DMS153 (cell line): ENCODE measurements around the gene ARAP3.

Experiments
- DNase-seq: peaks from one replicate; lab custom pipeline; 2025; lab: John Stamatoyannopoulos, UW

Gene ARAP3

DNA sequence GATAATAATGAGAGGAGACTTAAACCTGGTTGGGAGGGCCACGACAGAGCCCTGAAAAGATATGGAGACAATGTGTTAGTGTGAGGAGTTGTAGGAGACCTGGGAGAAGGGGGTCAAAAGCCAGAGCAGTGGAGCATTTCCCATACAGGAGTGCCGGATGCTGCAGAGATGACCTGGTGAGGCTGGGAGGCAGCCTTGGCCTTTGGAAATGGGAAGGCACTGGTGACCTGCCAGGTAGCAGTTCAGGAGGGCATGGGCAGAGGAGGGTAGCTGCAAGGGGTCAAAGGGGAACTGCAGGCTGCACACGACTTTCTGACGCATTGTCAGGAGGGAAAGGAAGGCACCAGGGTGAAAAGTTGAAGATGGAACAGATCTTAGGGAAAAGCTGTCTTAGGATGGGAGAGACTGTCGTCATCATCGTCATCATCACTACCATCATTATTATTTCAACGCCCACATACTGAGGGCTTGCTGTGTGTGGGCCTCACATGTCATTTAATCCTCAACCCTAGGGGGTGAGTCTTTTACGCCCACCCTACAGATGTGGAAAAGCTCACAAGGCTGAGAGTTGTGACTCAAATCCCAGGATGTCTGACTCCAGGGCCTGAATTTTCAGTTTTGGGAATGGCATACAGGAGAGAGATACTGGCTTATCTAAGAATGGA is 13.3 kb downstream of the ARAP3 start:
- no peak for DNase-seq

GRCh38 chr5:141665995-141666940 is 15.8 kb downstream of the ARAP3 start:
- DNase-seq, result no peak

- DNase-seq, result peak; percentile 14
These were observed 17.1 kb downstream of the ARAP3 start for GRCh38 chr5:141664733-141665461.

- no peak for DNase-seq
These were observed 18.5 kb downstream of the ARAP3 start for GRCh38 chr5:141663506-141663905.

- DNase-seq, result no peak
These were observed 20.0 kb downstream of the ARAP3 start for GRCh38 chr5:141662028-141662427.

GRCh38 chr5:141657937-141658545 is 24.0 kb downstream of the ARAP3 start:
- DNase-seq, result no peak

GRCh38 chr5:141657404-141657803 is 24.6 kb downstream of the ARAP3 start:
- DNase-seq, result no peak

GRCh38 chr5:141656396-141656795 is 25.6 kb downstream of the ARAP3 start:
- no peak for DNase-seq

- no peak for DNase-seq
These were observed 27.0 kb downstream of the ARAP3 start for GRCh38 chr5:141655020-141655419.

GRCh38 chr5:141654298-141654697 is 27.7 kb downstream of the ARAP3 start:
- DNase-seq, result no peak

GRCh38 chr5:141651728-141652105 is 30.3 kb downstream of the ARAP3 start:
- DNase-seq, result no peak

GRCh38 chr5:141650851-141651727 is 30.9 kb downstream of the ARAP3 start, which contains the start of gene FCHSD1:
TSS of gene FCHSD1 (minus strand) at chr5:141651418. CDS start at chr5:141651368, 50 bp downstream.
- DNase-seq, result peak; percentile 12

DNA sequence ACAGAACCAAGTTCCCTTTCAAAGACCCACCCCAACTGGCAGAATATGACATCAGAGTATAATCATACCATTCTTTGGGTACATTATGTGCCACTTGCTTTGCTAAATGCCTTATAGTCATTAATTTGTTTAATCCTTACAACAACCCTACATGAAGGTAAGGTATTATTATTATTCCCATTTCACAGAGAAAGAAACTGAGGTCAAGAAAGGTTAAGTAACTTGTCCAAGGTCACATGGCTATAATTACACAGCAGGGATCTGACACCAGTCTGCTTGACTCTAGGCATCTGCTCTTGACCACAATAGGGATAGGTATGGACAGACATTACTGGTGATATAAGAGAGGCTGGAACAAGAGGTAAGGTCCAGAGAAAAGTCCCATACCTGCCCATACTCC is 32.1 kb downstream of the ARAP3 start:
- DNase-seq, result no peak

DNA sequence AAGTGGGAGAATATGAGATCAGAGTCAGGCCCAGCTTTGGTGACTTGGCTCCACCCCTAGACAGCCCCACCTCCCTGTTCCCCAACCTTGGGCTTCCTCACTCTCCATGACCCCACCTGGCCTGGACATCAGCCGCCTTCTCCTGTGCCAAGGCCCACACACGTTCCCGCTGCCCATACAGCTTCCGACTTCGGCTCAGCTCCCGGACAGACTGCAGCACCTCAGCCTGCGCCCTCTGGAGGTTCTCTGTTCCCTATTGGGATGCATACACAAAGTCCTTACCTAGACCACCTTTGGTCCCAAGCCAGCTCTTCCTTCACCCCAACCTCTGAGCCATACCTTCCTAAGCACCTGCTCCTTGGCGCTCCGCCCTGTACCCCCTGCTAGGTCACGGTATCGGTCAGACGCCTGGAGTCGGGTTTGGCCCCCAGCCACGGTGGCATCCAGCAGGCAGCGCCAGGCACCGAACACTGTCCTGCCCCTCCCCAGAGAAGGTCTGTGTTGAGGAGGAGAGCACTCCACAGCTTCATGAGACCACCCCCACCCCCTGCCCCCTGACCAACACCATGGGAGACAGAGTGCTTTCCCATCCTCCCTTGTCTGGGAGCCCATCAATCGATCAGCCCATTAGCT is 32.9 kb downstream of the ARAP3 start:
- no peak for DNase-seq

DNA sequence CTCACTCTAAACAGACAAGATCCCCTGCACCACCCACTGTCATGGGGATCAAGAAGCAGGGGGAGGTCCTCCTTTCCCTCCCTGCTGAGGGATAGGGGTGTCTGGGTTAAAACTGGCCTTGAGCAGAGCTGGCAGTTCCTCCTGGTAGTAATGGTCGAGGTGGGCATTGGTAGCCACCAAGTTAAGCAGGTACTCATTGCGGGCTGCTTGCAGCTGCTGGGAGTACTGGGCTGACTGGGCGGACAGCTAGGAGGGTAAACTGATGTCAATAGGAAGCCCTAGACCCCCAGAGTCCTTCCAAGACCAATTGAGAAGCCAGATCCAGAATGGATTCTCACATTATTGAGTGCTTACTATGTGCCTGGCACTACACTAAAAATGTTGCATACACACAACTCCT is 34.2 kb downstream of the ARAP3 start:
- DNase-seq, result no peak

- no peak for DNase-seq
These were observed 34.8 kb downstream of the ARAP3 start for GRCh38 chr5:141647242-141647641.

GRCh38 chr5:141646026-141646425 is 36.0 kb downstream of the ARAP3 start:
- DNase-seq, result no peak

GRCh38 chr5:141641634-141642267 is 40.3 kb downstream of the ARAP3 start:
- no peak for DNase-seq

DNA sequence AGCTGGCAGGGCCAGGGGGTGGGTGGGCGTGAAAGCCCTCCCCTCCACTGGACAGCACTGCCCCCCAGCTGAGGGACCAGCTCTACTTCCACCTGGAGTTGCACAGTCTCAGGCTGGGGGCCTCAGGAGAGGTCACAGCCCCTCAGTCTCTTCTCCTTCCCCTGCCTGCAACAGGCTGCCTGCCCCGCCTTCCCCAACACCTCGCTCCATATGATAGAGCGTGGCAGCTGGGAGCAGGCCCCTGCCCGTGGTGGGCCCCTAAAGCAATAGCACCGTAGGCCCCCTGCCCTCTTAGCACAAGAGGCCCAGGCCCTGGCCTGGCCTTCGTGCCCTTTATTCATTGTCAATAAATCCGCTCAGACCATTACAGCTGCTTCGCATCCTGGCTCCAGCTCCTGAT is 41.3 kb downstream of the ARAP3 start:
- no peak for DNase-seq

- DNase-seq, result no peak
These were observed 42.0 kb downstream of the ARAP3 start for GRCh38 chr5:141640051-141640415.
